ENCODE data around the gene DOLK. TPM values are rescaled to one million over a fixed set of nuclear protein-coding genes. Genes with fewer than 3 reads are reported as not detected.

The DOLK gene
- polyA plus RNA-seq, 1 of the 3 experiments (the other 2 are of a cell fraction) = 23.1 TPM

- Histone ChIP-seq H3K4me3 (ENCODE audit: low read depth in 2 of 2, low read length in 1 of 2) (no peak overlapping the region), H3K27me3 (ENCODE audit: insufficient read depth) (no peaks in the 10 kb centered on the region), H3K9ac (no peak overlapping the region), H3K9me2 (no peaks in the 10 kb centered on the region), H3K4me1 (ENCODE audit: control insufficient read depth in 1 of 2, insufficient read depth in 2 of 2, low read depth in 1 of 2, low read length in 1 of 2) (peaks cover 7 to 9% of the 10 kb centered on the region in 2 experiments; a peak in 2 of 4 replicates), H3K4me2 (no peak overlapping the region), H3K79me2 (ENCODE audit: insufficient read depth) (peaks cover 74% of the 10 kb centered on the region; the same call in 1 of the 2 replicates), H3K27ac (ENCODE audit: low read depth in 2 of 2, low read length in 1 of 2) (no peak overlapping the region; a peak in 1 of 4 replicates), H2AFZ (ENCODE audit: low read depth) (no peak overlapping the region), H3F3A (replicated peaks; ENCODE audit: insufficient read depth) (peaks cover 12% of the 10 kb centered on the region), H3K36me3 (replicated peaks in 1 of 2; ENCODE audit: control insufficient read depth in 1 of 2, insufficient read depth in 2 of 2, low read length in 1 of 2) (peaks cover 9 to 12% of the 10 kb centered on the region in 2 experiments), H3K9me3 (no peaks in the 10 kb centered on the region), H4K20me1 (ENCODE audit: insufficient read depth) (no peaks in the 10 kb centered on the region)
- ChIA-PET CTCF (interaction anchor here (0.9 to 2.4 kb wide), 3 partner anchors 25 to 58 kb away, joined by 3 to 10 read pairs (median 3); no protein-coding TSS in a partner anchor), POLR2A (interaction anchor here (0.5 kb wide), 1 partner anchor 57 kb away, joined by 5 read pairs; no protein-coding TSS in a partner anchor)
- TF ChIP-seq RFX5 (IDR thresholded peaks at IDR 0.05; ENCODE audit: low read length) (no peak), JUND (IDR thresholded peaks at IDR 0.05) (no peak), GATA2 (CRISPR knock-in tag; IDR thresholded peaks at IDR 0.05) (no peak), YY1 (IDR thresholded peaks at IDR 0.05; ENCODE audit: low read depth) (no peak), EP300 (IDR thresholded peaks at IDR 0.05; ENCODE audit: borderline replicate concordance in 1 of 2, low read depth in 1 of 2, low read length in 1 of 2) (no peak), TCF12 (IDR thresholded peaks at IDR 0.05) (no peak), RAD21 (IDR thresholded peaks at IDR 0.05; ENCODE audit: low read length) (no peak), USF1 (IDR thresholded peaks at IDR 0.05; ENCODE audit: borderline replicate concordance, low read depth) (no peak), RXRA (IDR thresholded peaks at IDR 0.05; ENCODE audit: borderline replicate concordance, low read depth) (no peak), REST (IDR thresholded peaks at IDR 0.05; ENCODE audit: low read depth, low read length) (no peak), CHD2 (IDR thresholded peaks at IDR 0.05; ENCODE audit: low read length, partially characterized antibody) (no peak), ELF1 (IDR thresholded peaks at IDR 0.05) (no peak), MXI1 (IDR thresholded peaks at IDR 0.05; ENCODE audit: low read depth, low read length) (no peak), MEF2A (IDR thresholded peaks at IDR 0.05; ENCODE audit: borderline replicate concordance, low read depth) (no peak), NRF1 (IDR thresholded peaks at IDR 0.05; ENCODE audit: low read depth, low read length) (no peak), NFIC (IDR thresholded peaks at IDR 0.05; ENCODE audit: borderline replicate concordance) (no peak), POLR2AphosphoS5 (IDR thresholded peaks at IDR 0.05; ENCODE audit: low read depth, low read length) (no peak), TAF1 (IDR thresholded peaks at IDR 0.05; ENCODE audit: borderline replicate concordance, low read depth, low read length) (no peak), MAX (IDR thresholded peaks at IDR 0.05; ENCODE audit: low read depth) (no peak)
- DNase-seq = no peak
- 88% methylated on average over 12 of the region's 23 CpGs for WGBS (ENCODE audit: low lambda C conversion rate)
Measured at GRCh38 chr9:128902351-128903078, 44.9 kb downstream of the DOLK start.
